Ecto neural progenitor cell (in vitro differentiated cells): ENCODE data around the gene IPCEF1.
"Not testable (repeated sequence)": the region's sequence is repeated elsewhere in the genome, so short reads cannot be mapped to it uniquely, and the experiment has no call there.

Source experiments
- DNase-seq: peaks from one replicate; pipeline ENCODE4 v3.0.0-alpha.2; 2018; ENCODE audit warnings: low spot score

Gene IPCEF1

DNA sequence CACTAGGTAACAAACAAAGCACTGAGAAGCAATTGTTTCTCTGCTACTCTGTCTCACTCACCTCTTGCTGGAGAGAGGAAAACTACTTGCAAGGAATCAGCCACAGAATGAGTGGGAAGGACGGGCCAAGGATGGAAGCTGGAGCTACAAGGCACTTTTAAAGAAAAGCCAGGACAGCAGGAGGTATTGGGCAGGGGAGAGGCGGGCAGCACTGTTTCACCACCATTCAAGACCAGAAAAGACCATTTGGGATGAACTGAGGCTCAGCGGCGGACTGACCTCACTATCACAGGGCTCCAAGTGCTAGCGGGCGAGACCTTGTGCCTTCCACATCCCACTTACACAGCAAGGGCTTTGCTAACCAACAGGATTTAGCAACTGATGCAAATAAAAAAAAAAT is 137.4 kb downstream of the IPCEF1 start:
- DNase-seq, result no peak

DNA sequence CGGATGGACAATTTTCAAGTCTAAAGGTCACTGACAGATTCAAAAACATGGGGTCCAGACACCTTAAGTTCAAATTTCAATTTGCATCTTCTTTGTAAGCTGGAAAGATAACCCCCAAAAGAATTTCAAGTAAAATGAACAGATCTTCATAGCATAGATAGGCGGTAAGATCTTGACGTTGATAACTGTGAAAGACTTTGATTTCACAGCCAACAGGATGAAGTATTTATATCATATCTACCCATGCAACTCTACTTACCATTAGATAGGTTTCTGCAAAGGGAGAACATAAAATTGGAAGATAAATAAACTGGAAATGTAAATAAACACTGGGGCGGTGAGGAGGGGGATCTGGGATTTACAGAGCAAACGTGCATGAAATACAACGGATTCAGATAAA is 137.8 kb downstream of the IPCEF1 start:
- no peak for DNase-seq

DNA sequence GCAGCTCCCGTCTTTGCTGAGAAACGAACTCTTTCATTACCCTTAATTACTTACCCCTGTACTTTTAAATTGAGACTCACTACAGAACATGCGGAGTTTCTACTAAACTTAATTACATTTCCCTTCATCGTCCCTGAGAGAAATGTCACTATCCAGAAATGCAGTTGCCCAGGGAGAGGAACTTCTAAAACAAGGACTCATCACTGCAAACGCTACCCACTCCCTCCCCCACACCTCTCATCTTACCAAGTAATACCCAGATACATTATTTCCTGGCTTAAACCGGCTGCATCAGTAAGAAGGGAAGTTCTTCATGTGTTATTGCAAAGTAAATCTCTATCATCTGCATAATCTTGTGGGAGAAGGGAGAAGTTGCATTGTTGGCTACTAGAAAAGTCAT is 138.3 kb downstream of the IPCEF1 start:
- no peak for DNase-seq

DNA sequence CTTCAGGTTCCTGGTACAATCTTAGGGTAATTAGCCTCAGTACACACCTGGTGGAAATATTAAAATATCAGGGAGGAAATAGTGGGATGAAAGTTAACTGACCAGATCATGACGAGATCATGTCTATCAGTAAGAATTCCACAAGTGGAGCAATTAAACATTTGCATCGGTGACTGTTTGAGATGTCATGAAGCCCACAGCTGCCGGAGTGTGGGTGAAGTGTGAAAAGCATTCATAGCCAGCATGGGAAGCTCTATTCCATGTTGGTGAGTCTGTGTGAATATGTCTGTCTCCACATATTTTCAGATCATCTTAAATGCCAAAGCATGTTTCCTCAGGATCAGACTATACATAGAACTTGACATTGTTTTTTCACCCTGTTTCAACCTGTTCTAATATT is 142.8 kb downstream of the IPCEF1 start:
- DNase-seq, result no peak

DNA sequence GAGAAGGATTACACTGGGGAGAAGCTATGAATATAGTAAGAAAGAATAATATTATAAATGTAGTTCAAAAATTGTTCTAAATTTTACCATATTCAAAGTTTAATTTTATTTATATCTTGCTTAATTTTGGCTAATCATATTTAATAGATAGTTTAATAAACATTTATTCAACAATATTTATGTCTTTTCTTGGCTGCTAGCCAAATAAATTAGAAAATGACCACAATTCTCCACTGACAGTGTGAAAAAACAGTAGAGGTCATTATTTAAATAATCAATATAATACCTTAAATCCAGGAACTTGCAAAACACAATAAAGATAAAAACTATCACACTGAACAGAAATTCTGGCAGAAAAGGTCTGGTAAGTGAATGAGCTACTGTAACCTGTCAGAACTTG is 145.9 kb downstream of the IPCEF1 start:
- no peak for DNase-seq

DNA sequence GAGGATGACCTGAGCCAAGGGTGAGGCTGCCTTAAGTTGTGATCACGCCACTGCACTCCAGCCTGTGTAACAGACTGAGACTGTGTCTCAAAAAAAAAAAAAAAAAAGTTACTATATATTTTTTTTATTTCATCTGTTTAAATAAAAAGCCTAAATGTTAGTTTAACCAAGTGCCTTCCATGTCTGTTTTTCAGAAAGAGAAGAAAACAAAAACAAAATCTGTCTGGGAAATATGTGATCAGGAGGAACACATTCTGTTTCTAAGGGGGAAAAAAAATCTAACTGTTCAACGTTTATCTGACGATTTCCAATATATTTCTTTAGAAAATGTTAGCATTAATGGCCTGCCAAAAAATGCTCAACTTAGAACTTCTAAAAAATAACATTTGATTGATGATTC is 147.0 kb downstream of the IPCEF1 start:
- no peak for DNase-seq

DNA sequence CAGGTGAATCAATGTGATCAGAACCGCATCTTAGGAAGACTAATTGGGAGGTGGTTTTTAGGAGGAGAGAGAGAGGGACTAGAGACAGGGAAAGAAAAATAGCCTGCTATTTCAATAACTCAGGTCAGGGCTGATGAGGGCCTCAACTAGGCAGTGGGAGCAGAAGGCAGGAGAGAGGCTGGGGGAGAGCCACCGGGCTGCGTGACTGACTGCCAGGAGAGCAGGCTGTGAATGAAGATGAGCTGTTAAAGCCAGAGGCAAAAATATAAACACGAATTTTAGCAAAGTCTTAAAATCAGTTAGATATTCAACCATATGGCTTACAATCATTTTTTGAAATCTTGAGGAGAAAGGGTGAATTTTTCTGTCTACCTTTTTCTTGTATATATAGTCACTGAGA is 149.6 kb downstream of the IPCEF1 start:
- DNase-seq, result no peak

DNA sequence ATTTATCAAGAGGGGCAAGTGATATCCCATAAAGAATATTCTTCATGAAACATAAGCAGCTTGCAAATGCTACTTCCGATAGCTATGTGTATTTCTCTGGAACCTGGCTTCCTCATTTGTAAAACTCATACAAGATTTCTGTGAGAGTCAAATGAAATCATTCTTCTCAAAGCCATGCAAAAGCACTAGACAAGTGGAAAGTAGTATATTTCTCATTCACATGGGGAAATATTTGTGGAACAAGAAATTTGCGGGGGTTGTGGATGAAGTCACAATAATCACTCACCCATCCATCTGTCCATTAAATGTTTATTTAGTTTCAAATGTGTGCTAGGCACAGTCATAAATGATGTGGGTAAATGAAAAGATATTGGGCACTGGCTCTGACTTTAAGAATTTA is 150.5 kb downstream of the IPCEF1 start:
- no peak for DNase-seq

DNA sequence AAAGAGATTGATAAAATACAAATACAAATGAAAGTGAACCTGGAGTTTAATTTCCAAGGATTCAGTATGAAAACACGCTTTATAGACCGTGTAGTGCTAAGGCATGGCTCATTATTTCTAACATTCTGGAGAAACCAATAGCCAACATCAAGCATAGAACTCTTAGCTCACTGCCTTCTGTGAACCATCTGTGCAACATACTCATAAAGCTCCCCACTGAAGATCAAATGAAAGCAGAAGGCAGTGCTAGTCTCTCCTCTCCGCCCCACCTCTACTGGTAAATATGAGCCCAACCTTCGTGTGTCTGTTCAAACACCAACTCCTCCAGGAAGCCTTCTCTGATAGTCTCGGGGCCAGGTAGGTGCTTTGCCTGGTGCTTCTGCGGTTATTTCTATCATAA is 153.6 kb downstream of the IPCEF1 start:
- no peak for DNase-seq

DNA sequence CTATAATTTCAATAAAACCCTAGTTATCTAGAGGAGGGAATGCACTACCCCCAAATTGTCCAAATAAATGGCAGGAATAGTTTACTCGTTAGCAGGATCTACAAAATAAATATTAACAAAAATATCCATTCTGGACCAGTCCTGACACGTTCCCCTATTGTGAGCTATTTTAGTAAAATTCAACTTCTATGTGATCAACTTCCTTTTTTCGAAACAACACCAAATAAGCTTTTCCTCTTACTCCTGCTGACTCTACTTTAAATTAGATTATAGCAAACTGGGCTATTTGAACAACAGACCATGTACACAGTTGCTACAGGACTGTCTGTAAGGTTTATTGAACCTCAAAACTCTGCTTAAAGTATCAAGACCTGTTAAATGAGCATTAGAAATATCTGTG is 154.3 kb downstream of the IPCEF1 start:
- DNase-seq, result no peak

DNA sequence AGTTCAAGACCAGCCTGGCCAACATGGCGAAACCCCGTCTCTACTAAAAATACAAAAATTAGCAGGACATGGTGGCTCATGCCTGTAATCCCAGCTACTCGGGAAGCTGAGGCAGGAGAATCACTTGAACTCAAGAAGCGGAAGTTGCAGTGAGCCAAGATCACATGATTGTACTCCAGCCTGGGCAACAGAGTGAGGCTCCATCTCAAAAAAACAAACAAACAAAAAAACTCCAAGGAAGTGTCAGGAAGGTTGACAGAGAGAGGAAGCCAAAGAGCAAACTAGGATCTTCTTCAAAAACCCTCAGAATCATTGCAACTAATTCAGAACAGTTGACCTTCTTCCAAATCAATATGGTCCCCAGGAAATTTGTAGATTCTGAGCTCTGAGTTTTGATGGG is 154.9 kb downstream of the IPCEF1 start:
- not testable (repeated sequence) for DNase-seq

DNA sequence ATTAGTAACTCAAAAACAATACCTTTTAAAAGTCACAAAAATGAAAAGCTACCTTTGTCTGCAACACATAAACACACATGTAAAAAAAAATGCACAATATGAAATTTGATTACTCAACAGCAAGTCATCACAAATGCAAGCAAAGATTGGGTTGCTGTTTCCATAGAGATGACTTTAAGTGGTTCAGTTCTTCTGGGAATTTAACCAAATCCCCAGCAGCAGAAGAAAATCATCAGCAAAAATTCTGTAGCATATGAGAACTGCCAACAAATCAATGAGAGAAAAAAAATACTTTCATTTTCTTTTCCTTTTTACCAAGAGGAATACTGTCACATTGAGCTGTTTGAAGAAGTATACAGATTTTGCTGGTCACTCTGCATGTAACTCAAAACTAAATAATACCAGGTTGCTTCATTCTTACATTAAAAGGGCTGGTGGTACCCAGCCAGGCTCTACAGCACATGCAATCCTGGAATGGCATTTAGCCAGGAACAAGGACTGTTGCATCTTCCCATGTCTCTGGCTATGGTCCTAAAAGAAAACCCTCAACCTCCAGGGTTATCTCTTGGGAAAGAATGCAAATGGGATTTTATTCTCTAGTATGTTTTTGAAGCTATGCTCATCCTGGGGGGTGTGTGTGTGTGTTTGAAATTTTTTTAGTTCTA is 159.3 kb downstream of the IPCEF1 start:
- DNase-seq, result no peak

DNA sequence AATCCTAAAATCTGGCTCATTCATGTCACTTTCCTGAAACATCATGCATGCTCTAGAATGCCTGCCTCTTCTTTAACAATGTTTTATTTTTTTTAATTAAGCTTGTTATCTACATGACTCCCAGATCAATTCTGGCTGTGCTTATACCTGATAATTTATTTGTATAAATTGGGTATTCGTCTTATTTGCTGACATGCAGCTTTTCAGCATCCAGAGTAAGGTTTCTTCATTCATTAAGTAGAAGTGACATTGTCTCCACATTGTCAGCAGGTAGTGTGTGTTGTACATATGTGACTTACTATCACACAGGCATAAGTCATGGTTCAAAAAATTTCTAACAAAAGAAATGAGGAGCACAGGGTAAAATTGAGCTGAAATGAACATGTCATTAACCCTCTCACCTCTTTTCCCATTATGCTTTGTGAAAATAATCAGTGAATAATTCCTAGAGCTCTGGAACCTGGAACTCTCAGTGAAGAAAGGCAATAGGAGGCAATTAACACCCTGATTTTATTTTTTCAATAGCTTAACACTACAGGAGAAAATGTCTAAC is 160.2 kb downstream of the IPCEF1 start:
- DNase-seq, result no peak

DNA sequence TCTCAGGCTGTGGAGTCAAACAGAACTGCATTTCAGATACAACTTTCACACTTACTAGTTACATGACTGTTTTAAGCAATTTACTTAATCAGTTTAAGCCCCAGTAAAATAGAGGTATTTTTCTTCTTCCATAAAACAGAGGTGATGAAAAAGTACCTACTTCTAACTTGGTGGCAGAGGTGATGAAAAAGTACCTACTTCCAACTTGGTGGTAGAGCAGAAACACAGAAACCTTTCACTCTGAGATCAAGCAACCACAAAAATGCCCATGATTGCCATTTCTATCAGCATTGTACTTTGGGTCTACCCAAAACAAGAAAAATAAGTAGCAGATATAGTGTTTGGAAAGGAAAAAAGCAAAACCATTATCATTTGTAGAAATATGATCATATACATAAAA is 168.9 kb downstream of the IPCEF1 start:
- no peak for DNase-seq

DNA sequence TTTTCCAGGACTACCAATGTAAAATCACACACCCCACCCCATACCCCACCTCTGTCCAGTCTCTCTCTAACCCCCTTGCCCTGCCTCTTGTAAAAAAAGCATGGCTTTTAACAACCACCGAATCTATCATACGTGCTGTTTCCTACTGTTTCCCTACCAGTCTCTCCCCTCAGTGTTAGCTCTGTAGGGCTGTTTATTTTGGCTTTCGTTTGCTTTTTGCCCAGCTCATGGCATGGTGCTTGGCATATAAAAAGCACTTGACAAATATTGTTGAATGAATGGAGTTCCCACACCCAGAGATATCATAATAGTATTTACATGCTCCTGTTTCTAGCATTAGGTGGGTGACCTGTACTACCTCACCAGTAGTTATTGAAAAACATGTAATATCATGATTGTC is 169.4 kb downstream of the IPCEF1 start:
- no peak for DNase-seq

DNA sequence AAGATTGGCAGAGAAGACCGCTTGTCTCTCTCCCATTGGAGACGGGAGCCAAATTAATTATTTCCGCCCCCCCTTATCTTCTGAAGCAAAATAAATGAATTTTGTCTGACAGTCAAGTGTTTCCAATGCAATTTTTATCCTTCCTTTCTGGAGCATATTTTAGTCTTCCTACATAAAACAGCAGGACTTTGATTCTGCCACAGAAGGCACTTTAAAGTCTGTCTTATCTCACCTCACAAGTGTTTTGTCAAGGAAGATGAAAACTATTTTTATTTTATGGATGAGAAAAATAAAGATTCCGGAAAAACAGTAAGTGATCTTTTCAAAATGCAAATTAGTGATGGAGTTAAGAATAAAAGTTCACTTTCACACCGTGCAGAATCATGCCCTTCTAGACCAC is 177.2 kb downstream of the IPCEF1 start:
- no peak for DNase-seq

DNA sequence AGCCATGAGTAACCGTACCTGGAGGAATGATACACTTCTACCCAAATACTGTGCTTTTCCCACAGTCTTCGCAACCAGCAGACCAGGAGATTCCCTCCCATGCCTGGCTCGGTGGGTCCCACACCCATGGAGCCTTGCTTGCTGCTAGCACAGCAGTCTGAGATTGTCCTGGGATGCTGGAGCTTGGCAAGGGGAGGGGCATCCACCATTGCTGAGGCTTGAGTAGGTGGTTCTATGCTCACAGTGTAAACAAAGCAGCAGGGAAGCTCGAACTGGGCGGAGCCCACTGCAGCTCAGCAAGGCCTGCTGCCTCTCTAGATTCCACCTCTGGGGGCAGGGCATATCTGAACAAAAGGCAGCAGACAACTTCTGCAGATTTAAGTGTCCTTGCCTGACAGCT is 184.2 kb downstream of the IPCEF1 start:
- not testable (repeated sequence) for DNase-seq

DNA sequence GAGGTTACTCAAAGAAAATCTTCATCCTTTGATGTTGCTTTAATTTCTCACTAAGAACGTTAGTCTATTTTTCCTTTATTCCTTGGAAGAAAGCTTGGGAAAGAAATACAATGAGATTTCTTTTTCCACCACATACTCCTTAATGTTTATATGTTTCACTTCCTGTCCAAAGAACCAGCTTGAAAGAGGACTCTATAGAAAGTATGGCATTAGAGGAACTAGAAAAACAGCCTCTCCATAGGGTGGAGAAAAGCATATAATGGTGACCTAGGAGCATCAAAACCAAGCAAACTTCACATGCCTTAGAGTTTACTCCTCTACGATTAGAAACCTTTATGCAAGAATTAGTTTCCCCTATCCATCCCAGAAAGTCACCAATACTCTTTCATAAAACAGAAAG is 186.5 kb downstream of the IPCEF1 start:
- DNase-seq, result no peak

DNA sequence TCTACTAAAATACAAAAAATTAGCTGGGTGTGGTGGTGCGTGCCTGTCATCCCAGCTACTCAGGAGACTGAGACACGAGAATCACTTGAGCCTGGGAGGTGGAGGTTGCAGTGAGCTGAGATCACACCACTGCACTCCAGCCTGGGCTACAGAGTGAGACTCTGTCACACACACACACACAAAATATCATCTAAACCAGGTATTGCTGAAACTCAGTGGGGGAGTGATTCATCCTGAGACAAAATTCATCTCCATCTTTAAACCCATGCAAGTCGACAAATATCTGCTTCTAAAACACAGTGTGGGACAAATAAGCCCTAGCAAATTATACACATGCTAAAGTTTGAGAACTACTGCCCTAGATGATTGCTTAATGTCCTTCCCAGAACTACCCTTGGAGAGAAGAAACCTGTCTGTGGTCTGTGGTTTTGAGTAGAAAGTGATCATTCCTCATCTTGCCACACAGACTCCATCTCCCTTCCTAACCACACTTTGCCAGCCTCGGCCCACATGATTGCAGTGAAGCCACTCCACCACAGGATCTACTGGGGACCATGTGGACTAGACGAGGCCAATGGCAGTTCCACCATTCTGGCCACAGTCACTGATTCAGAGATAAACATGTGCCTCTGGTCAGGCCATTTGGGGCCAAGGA is 187.3 kb downstream of the IPCEF1 start:
- DNase-seq, result no peak

DNA sequence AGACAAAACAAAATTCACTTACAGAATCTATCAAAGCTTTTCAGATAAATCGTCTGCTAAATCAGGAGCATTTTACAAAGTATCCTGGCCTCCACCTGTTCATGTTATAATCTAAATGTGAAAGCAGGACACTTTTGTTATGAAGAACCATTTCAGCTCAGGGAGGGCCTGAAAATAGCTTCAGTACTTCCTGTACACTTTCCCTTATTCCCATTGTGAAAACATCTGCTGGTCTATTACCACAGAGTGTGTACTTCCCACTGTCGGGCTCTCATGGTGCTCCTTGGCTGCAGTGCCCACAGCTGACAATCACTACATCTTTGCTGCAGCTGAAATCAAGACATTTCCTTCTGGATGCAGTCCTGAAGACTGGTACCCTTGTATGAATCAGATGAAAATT is 189.5 kb downstream of the IPCEF1 start:
- no peak for DNase-seq

DNA sequence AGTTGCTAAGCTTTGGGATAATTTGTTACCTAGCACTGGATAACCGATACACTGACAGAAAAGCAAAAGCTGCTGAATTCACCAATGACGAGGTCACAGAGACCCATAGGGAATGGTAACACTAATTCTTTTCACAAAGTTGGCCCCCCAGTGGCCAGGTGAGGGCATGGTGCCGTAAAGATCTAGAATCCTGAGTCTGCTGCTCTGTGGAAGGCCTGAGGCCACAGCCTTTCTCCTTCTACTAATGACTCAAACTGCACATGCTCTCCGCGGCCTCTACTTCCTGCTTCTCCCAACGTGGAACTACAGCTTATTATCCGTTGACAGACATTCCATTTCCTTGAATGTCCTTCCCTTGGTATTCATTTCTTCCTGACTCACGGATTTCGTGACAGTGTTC is 190.5 kb downstream of the IPCEF1 start:
- no peak for DNase-seq

DNA sequence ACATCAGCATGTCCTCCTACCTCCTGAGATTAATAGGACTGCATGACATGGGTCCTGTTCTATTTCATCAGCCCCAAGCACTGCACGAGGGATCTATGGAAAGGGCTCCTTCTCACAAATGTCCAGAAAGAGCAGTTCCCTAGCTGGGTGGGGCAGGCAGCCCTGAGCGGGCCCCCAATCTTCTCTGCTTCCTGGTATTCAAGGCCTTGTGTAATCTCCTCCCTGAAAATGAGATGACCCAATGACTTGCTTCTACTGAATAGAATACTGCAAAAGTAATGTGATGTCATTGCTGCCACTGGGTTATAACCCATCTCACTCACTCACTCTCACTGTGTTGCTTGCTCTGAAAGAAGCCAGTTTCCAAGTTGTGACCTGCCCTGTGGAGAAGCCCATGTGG is 191.1 kb downstream of the IPCEF1 start:
- DNase-seq, result no peak

DNA sequence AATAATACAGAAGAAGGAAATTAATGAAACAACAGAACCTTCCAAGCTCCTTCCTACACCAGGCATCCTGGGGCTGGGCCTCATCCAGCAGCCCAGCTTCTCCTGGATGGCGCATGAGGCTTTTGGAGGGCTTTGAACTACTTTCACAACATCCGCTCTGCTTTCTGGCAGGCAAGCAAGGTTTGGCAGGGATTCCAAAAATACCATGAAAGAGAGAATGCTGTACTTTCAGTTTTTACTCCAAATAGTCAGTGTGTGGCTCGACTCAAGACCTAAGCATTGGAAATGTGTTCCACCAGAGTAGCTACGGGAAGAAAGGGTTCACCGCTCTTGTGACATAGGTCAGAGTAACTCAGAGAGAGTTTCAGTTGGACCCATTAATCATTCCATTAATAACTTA is 192.2 kb downstream of the IPCEF1 start:
- DNase-seq, result no peak

DNA sequence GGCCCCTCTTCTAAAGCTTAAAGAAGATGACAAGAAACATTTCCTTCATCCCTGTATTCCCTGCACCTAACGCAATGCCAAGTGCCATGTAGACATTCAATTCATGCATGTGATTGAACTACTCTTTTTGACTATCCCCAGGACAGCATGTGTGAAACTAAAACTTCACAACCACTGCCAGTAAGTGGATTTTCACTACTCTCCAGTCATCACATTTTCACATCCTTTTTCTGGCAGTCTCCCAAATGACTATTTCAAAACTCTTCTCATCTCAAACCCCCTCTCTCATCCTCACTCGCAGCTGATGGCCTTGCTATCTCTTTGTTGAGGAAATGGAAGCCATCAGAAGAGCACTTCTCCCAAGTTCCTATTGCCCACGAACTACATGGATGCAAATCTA is 194.9 kb downstream of the IPCEF1 start:
- DNase-seq, result no peak
